Mammary epithelial cell (primary cell): ENCODE data around the gene CKAP5.

ENCODE experiments used
- EZH2 ChIP-seq: IDR thresholded peaks from 2 replicates; pipeline ENCODE4 v1.6.1; 2012; ENCODE audit warnings: low read length, inconsistent platforms, borderline replicate concordance
- TF ChIP-seq, protein P1 (sequence below), 2 donors: IDR thresholded peaks in 1 of 2; conservative IDR thresholded peaks in 1 of 2; 2 replicates each; pipeline ENCODE4 v1.5.1; 2011 to 2012; ENCODE audit warnings: inconsistent platforms in 2 of 2, low read length in 2 of 2, mild to moderate bottlenecking in 2 of 2, control low read depth in 1 of 2, low read depth in 1 of 2; ENCODE audit not compliant: insufficient read depth in 1 of 2; ENCODE audit errors: extremely low read depth in 1 of 2

DNA sequence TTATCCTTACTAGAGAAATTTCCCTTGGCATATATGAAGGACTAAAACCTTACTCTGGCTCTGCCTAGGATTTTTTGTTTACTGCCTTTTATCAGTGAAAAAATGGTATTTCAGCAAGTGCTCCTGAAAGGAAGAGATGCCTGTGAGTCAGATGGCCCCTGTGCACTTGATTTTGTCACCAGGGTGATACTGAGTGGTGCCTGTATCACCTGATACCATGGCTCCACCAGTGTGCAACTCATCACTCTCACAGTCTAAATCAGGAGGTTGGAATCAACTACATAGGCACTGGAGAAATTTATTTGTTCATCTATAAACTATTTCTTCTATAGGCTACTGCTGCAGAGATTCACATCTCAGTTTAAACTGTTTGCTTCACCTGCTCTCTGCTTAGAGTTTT is 83.8 kb downstream of the CKAP5 start:
- TF ChIP-seq, protein P1, sequence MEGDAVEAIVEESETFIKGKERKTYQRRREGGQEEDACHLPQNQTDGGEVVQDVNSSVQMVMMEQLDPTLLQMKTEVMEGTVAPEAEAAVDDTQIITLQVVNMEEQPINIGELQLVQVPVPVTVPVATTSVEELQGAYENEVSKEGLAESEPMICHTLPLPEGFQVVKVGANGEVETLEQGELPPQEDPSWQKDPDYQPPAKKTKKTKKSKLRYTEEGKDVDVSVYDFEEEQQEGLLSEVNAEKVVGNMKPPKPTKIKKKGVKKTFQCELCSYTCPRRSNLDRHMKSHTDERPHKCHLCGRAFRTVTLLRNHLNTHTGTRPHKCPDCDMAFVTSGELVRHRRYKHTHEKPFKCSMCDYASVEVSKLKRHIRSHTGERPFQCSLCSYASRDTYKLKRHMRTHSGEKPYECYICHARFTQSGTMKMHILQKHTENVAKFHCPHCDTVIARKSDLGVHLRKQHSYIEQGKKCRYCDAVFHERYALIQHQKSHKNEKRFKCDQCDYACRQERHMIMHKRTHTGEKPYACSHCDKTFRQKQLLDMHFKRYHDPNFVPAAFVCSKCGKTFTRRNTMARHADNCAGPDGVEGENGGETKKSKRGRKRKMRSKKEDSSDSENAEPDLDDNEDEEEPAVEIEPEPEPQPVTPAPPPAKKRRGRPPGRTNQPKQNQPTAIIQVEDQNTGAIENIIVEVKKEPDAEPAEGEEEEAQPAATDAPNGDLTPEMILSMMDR (conservative IDR thresholded peaks at IDR 0.05 in 1 of 2, IDR thresholded peaks at IDR 0.05 in 1 of 2; ENCODE audit: extremely low read depth in 1 of 2, insufficient read depth in 1 of 2, low read depth in 1 of 2, low read length in 2 of 2): no peak
- TF ChIP-seq EZH2: no peak
